Duodenal mucosa (tissue), 2 donors: ENCODE measurements around the gene LASP1.

Experiments
- H3K27ac ChIP-seq: one replicate; pipeline ENCODE4 v1.7.0; 2013; ENCODE audit warnings: low read depth, low read length
- H3K27me3 ChIP-seq, 2 donors: one replicate each; pipeline ENCODE4 v1.7.0; 2013; ENCODE audit warnings: low read length in 2 of 2, control low read depth in 1 of 2; ENCODE audit not compliant: insufficient read depth in 2 of 2, control insufficient read depth in 1 of 2
- H3K36me3 ChIP-seq, 2 donors: one replicate each; pipeline ENCODE4 v1.7.0; 2013; ENCODE audit warnings: low read length in 2 of 2, control low read depth in 1 of 2; ENCODE audit not compliant: insufficient read depth in 2 of 2, control insufficient read depth in 1 of 2
- H3K4me1 ChIP-seq, 2 donors: one replicate each; pipeline ENCODE4 v1.7.0; 2013; ENCODE audit warnings: low read length in 2 of 2, control low read depth in 1 of 2; ENCODE audit not compliant: insufficient read depth in 2 of 2, control insufficient read depth in 1 of 2
- H3K4me3 ChIP-seq, 2 donors: one replicate each; pipeline ENCODE4 v1.7.0; 2013; ENCODE audit warnings: low read length in 2 of 2, low read depth in 1 of 2
- H3K9ac ChIP-seq, 2 donors: one replicate each; pipeline ENCODE4 v1.7.0; 2013; ENCODE audit warnings: low read length in 2 of 2, low read depth in 1 of 2
- H3K9me3 ChIP-seq, 2 donors: one replicate each; pipeline ENCODE4 v1.7.0; 2013; ENCODE audit warnings: low read length in 2 of 2, control low read depth in 1 of 2; ENCODE audit not compliant: control insufficient read depth in 1 of 2

Gene LASP1

GRCh38 chr17:38870259-38871165, 654 bp downstream of the LASP1 start:
- Histone ChIP-seq H3K9me3 (no peaks in the 10 kb centered on the region), H3K4me1 (peaks cover 51 to 54% of the 10 kb centered on the region in 2 donors), H3K36me3 (peaks cover 0 to 8% of the 10 kb centered on the region in 2 donors), H3K27ac (peak overlapping the region; percentile 89), H3K9ac (peak overlapping the region; percentile 91 to 99), H3K27me3 (no peaks in the 10 kb centered on the region), H3K4me3 (peak overlapping the region; percentile 95 to 99)

GRCh38 chr17:38871247-38872015, 1.6 kb downstream of the LASP1 start:
- Histone ChIP-seq H3K4me3 (peak overlapping the region; percentile 95 to 99), H3K9me3 (no peaks in the 10 kb centered on the region), H3K9ac (peak overlapping the region; percentile 45 to 91), H3K4me1 (peaks cover 54 to 55% of the 10 kb centered on the region in 2 donors), H3K36me3 (peaks cover 0 to 12% of the 10 kb centered on the region in 2 donors), H3K27ac (peak overlapping the region; percentile 89), H3K27me3 (no peaks in the 10 kb centered on the region)

GRCh38 chr17:38872027-38872511, 2.2 kb downstream of the LASP1 start:
- H3K27me3 ChIP-seq, result no peaks in the 10 kb centered on the region
- H3K9ac ChIP-seq, result peak overlapping the region; percentile 45 to 91
- peak overlapping the region; percentile 95 to 99 for H3K4me3 ChIP-seq
- H3K36me3 ChIP-seq, result peaks cover 0 to 14% of the 10 kb centered on the region in 2 donors
- no peaks in the 10 kb centered on the region for H3K9me3 ChIP-seq
- H3K27ac ChIP-seq, result peak overlapping the region; percentile 68
- peaks cover 57% of the 10 kb centered on the region in 2 donors for H3K4me1 ChIP-seq

- H3K4me1 ChIP-seq, result peaks cover 62% of the 10 kb centered on the region in 2 donors
- H3K27ac ChIP-seq, result peak overlapping the region; percentile 68
- H3K9ac ChIP-seq, result peak overlapping the region; percentile 45 to 91
- peak overlapping the region; percentile 95 to 99 for H3K4me3 ChIP-seq
- no peaks in the 10 kb centered on the region for H3K9me3 ChIP-seq
- H3K27me3 ChIP-seq, result no peaks in the 10 kb centered on the region
- H3K36me3 ChIP-seq, result peaks cover under 1 to 22% of the 10 kb centered on the region in 2 donors
Observed at GRCh38 chr17:38872671-38873385, 3.0 kb downstream of the LASP1 start.

- Histone ChIP-seq H3K27me3 (no peaks in the 10 kb centered on the region), H3K4me3 (peak overlapping the region; percentile 20 to 53), H3K27ac (no peak overlapping the region), H3K4me1 (peaks cover 56 to 59% of the 10 kb centered on the region in 2 donors), H3K9ac (peak overlapping the region in 1 of 2 donors; percentile 15), H3K9me3 (no peaks in the 10 kb centered on the region), H3K36me3 (peaks cover 11 to 32% of the 10 kb centered on the region in 2 donors)
Observed at GRCh38 chr17:38873640-38874380, 4.0 kb downstream of the LASP1 start.

- Histone ChIP-seq H3K9me3 (no peaks in the 10 kb centered on the region), H3K9ac (peak overlapping the region in 1 of 2 donors; percentile 15), H3K27me3 (no peaks in the 10 kb centered on the region), H3K36me3 (peaks cover 15 to 41% of the 10 kb centered on the region in 2 donors), H3K4me3 (peak overlapping the region; percentile 20 to 53), H3K4me1 (peaks cover 61 to 63% of the 10 kb centered on the region in 2 donors), H3K27ac (no peak overlapping the region)
Observed at GRCh38 chr17:38874505-38875400, 4.9 kb downstream of the LASP1 start.

GRCh38 chr17:38875477-38876075, 5.7 kb downstream of the LASP1 start:
- no peaks in the 10 kb centered on the region for H3K9me3 ChIP-seq
- no peaks in the 10 kb centered on the region for H3K27me3 ChIP-seq
- no peak overlapping the region for H3K27ac ChIP-seq
- peaks cover 19 to 49% of the 10 kb centered on the region in 2 donors for H3K36me3 ChIP-seq
- no peak overlapping the region for H3K4me3 ChIP-seq
- peak overlapping the region in 1 of 2 donors; percentile 3 for H3K9ac ChIP-seq
- H3K4me1 ChIP-seq, result peaks cover 69 to 71% of the 10 kb centered on the region in 2 donors

GRCh38 chr17:38877130-38877851, 7.4 kb downstream of the LASP1 start:
- peaks cover 26 to 55% of the 10 kb centered on the region in 2 donors for H3K36me3 ChIP-seq
- peaks cover 76% of the 10 kb centered on the region in 2 donors for H3K4me1 ChIP-seq
- peak overlapping the region in 1 of 2 donors; percentile 11 for H3K9ac ChIP-seq
- H3K9me3 ChIP-seq, result no peaks in the 10 kb centered on the region
- no peaks in the 10 kb centered on the region for H3K27me3 ChIP-seq
- peak overlapping the region in 1 of 2 donors; percentile 13 for H3K4me3 ChIP-seq
- no peak overlapping the region for H3K27ac ChIP-seq
